SK-N-SH treated with all-trans-retinoic acid at 6 μM for 48 hours (cell line): ENCODE data around the gene MFSD11.
"Not testable (repeated sequence)": the region's sequence is repeated elsewhere in the genome, so short reads cannot be mapped to it uniquely, and the experiment has no call there.

Experiments used
- ATAC-seq: fragments of 200-7000 bp; cut with Tn5 transposase; 3 replicates; pipeline ENCODE4 v1.9.1; 2020; ENCODE audit warnings: mild to moderate bottlenecking, moderate library complexity
- ARNTL ChIP-seq: fragments of 450-650 bp; formaldehyde crosslinking; IDR thresholded peaks from 2 replicates; pipeline ENCODE4 v1.5.0; 2020; ENCODE audit warnings: low read depth, mild to moderate bottlenecking, moderate library complexity, borderline replicate concordance
- BACH2 ChIP-seq: fragments of 250-450 bp; sonication (Bioruptor Pico); IDR thresholded peaks from 2 replicates; pipeline ENCODE4 v1.9.0; 2021; ENCODE audit warnings: mild to moderate bottlenecking, borderline replicate concordance
- CSDC2 ChIP-seq: fragments of 250-450 bp; sonication (Bioruptor Pico); IDR thresholded peaks from 2 replicates; pipeline ENCODE4 v1.5.0; 2020; ENCODE audit warnings: mild to moderate bottlenecking, moderate library complexity
- ESRRG ChIP-seq: fragments of 250-450 bp; sonication (Bioruptor Pico); IDR thresholded peaks from 2 replicates; pipeline ENCODE4 v1.6.1; 2021; ENCODE audit warnings: mild to moderate bottlenecking
- GLIS3 ChIP-seq: fragments of 250-450 bp; sonication (Bioruptor Pico); IDR thresholded peaks from 2 replicates; pipeline ENCODE4 v1.5.0; 2020; ENCODE audit warnings: mild to moderate bottlenecking, moderate library complexity
- ISL1 ChIP-seq: fragments of 250-450 bp; sonication (Bioruptor Pico); IDR thresholded peaks from 2 replicates; pipeline ENCODE4 v2.1.2; 2022; ENCODE audit warnings: mild to moderate bottlenecking, moderate library complexity
- OSR1 ChIP-seq: fragments of 250-450 bp; sonication (Bioruptor Pico); IDR thresholded peaks from 2 replicates; pipeline ENCODE4 v1.8.0; 2022; ENCODE audit warnings: moderate library complexity, mild to moderate bottlenecking, inconsistent platforms
- PPARA ChIP-seq: fragments of 250-450 bp; sonication (Bioruptor Pico); IDR thresholded peaks from 2 replicates; pipeline ENCODE4 v1.5.0; 2020; ENCODE audit warnings: mild to moderate bottlenecking, borderline replicate concordance
- SNAI2 ChIP-seq: fragments of 250-450 bp; sonication (Bioruptor Pico); IDR thresholded peaks from 2 replicates; pipeline ENCODE4 v1.5.0; 2020; ENCODE audit warnings: mild to moderate bottlenecking, moderate library complexity
- TCF4 ChIP-seq: fragments of 250-450 bp; sonication (Bioruptor Pico); IDR thresholded peaks from 2 replicates; pipeline ENCODE4 v1.8.0; 2021; ENCODE audit warnings: mild to moderate bottlenecking, moderate library complexity, borderline replicate concordance
- ZC3H10 ChIP-seq: fragments of 250-450 bp; sonication (Bioruptor Pico); IDR thresholded peaks from 2 replicates; pipeline ENCODE4 v1.5.1; 2021; ENCODE audit warnings: mild to moderate bottlenecking, moderate library complexity
- ZFP3 ChIP-seq: fragments of 250-450 bp; sonication (Bioruptor Pico); IDR thresholded peaks from 2 replicates; pipeline ENCODE4 v1.5.0; 2020; ENCODE audit warnings: mild to moderate bottlenecking, moderate library complexity
- ZFP30 ChIP-seq: fragments of 450-650 bp; formaldehyde crosslinking; IDR thresholded peaks from 2 replicates; pipeline ENCODE4 v1.5.0; 2022; ENCODE audit warnings: mild to moderate bottlenecking, moderate library complexity
- TF ChIP-seq, protein P1 (sequence below): fragments of 250-450 bp; sonication (Bioruptor Pico); IDR thresholded peaks from 2 replicates; pipeline ENCODE4 v1.5.1; 2020; ENCODE audit warnings: low read depth, mild to moderate bottlenecking, moderate library complexity
- TF ChIP-seq, protein P2 (sequence below): fragments of 250-450 bp; sonication (Bioruptor Pico); IDR thresholded peaks from 2 replicates; pipeline ENCODE4 v1.5.1; 2021; ENCODE audit warnings: mild to moderate bottlenecking, moderate library complexity
- TF ChIP-seq, protein P3 (sequence below): fragments of 250-450 bp; sonication (Bioruptor Pico); IDR thresholded peaks from 2 replicates; pipeline ENCODE4 v1.8.0; 2020; ENCODE audit warnings: mild to moderate bottlenecking, moderate library complexity, borderline replicate concordance
- TF ChIP-seq, protein P4 (sequence below): fragments of 250-450 bp; sonication (Bioruptor Pico); IDR thresholded peaks from 2 replicates; pipeline ENCODE4 v1.5.0; 2020; ENCODE audit warnings: mild to moderate bottlenecking, moderate library complexity

The MFSD11 gene

DNA sequence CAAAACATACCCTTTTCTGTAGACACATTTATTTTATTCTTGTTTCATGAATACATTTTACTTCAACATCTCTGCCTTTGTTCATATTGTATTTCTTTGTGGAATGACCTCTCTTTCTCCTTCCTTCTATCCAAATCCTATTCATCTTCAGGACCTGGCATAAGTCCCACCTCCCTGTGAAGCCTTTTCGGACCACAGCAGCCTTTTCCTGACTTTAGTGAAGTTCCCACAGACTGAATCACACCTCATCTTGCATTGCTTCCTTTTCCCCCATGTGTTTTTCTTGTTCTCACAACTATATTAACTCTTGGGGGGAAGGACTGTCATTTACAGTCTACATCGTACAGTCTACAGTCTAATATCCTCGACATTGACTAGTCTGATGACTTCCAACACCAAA is 58.2 kb downstream of the MFSD11 start:
- TF ChIP-seq ARNTL (CRISPR knock-in tag) = no peak
- TF ChIP-seq TCF4 (CRISPR knock-in tag) = no peak
- TF ChIP-seq PPARA (CRISPR knock-in tag) = no peak
- TF ChIP-seq CSDC2 (CRISPR knock-in tag) = no peak
- TF ChIP-seq, protein P1, sequence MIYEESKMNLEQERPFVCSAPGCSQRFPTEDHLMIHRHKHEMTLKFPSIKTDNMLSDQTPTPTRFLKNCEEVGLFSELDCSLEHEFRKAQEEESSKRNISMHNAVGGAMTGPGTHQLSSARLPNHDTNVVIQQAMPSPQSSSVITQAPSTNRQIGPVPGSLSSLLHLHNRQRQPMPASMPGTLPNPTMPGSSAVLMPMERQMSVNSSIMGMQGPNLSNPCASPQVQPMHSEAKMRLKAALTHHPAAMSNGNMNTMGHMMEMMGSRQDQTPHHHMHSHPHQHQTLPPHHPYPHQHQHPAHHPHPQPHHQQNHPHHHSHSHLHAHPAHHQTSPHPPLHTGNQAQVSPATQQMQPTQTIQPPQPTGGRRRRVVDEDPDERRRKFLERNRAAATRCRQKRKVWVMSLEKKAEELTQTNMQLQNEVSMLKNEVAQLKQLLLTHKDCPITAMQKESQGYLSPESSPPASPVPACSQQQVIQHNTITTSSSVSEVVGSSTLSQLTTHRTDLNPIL (CRISPR knock-in tag) = no peak
- TF ChIP-seq, protein P2, sequence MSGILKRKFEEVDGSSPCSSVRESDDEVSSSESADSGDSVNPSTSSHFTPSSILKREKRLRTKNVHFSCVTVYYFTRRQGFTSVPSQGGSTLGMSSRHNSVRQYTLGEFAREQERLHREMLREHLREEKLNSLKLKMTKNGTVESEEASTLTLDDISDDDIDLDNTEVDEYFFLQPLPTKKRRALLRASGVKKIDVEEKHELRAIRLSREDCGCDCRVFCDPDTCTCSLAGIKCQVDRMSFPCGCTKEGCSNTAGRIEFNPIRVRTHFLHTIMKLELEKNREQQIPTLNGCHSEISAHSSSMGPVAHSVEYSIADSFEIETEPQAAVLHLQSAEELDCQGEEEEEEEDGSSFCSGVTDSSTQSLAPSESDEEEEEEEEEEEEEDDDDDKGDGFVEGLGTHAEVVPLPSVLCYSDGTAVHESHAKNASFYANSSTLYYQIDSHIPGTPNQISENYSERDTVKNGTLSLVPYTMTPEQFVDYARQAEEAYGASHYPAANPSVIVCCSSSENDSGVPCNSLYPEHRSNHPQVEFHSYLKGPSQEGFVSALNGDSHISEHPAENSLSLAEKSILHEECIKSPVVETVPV (CRISPR knock-in tag) = no peak
- no peak for TF ChIP-seq BACH2 (CRISPR knock-in tag)
- TF ChIP-seq GLIS3 (CRISPR knock-in tag) = no peak
- TF ChIP-seq, protein P3, sequence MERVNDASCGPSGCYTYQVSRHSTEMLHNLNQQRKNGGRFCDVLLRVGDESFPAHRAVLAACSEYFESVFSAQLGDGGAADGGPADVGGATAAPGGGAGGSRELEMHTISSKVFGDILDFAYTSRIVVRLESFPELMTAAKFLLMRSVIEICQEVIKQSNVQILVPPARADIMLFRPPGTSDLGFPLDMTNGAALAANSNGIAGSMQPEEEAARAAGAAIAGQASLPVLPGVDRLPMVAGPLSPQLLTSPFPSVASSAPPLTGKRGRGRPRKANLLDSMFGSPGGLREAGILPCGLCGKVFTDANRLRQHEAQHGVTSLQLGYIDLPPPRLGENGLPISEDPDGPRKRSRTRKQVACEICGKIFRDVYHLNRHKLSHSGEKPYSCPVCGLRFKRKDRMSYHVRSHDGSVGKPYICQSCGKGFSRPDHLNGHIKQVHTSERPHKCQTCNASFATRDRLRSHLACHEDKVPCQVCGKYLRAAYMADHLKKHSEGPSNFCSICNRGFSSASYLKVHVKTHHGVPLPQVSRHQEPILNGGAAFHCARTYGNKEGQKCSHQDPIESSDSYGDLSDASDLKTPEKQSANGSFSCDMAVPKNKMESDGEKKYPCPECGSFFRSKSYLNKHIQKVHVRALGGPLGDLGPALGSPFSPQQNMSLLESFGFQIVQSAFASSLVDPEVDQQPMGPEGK (CRISPR knock-in tag) = no peak
- no peak for TF ChIP-seq ISL1 (CRISPR knock-in tag)
- no peak for ATAC-seq

DNA sequence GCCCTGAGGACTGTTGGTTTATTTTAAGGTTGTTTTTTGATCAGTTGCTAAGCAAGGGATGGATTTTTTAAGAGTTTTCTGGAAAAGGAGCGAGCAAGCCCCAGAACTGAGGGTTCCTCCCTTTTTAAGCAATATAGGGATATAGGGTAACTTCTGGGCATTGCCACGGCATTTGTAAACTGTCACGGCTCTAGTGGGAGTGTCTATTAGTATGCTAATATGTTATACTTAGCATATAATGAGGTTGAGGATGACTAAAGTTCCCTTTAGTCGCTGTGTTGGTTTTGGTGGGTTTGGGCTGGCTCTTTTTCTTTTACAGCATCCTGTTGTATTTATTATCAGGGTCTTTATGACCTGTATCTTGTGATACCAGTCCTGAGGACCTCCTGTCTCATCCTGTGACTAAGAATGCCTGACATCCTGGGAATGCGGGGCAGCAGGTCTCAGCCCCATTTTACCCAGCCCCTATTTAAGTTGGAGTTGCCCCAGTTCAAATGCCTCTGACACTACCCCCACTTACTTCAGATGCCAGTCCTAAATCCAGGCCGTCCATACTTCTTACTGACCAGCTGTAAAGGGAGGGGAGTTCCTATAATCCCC is 59.4 kb downstream of the MFSD11 start:
- no peak for TF ChIP-seq ZFP30 (CRISPR knock-in tag)
- ATAC-seq = no peak

DNA sequence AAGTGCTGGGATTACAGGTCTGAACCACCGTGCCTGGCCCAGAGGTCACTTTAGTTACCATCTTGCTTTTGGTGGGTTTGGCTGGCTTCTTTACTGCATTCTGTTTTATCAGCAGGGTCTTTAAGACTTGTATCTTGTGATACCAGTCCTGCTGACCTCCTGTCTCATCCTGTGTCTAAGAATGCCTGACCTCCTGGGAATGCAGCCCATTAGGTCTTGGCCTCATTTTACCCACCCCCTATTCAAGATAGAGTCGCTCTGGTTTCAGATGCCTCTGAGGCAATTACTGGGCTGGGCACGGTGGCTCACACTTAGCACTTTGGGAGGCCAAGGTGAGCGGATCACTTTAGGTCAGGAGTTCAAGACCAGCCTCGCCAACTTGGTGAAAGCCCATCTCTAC is 63.8 kb downstream of the MFSD11 start:
- TF ChIP-seq ESRRG (no peak), ISL1 (CRISPR knock-in tag) (no peak), SNAI2 (CRISPR knock-in tag) (no peak), ZFP3 (no peak), OSR1 (no peak), TCF4 (CRISPR knock-in tag) (no peak), ZC3H10 (no peak)
- TF ChIP-seq, protein P1 (CRISPR knock-in tag) = no peak
- TF ChIP-seq, protein P4, sequence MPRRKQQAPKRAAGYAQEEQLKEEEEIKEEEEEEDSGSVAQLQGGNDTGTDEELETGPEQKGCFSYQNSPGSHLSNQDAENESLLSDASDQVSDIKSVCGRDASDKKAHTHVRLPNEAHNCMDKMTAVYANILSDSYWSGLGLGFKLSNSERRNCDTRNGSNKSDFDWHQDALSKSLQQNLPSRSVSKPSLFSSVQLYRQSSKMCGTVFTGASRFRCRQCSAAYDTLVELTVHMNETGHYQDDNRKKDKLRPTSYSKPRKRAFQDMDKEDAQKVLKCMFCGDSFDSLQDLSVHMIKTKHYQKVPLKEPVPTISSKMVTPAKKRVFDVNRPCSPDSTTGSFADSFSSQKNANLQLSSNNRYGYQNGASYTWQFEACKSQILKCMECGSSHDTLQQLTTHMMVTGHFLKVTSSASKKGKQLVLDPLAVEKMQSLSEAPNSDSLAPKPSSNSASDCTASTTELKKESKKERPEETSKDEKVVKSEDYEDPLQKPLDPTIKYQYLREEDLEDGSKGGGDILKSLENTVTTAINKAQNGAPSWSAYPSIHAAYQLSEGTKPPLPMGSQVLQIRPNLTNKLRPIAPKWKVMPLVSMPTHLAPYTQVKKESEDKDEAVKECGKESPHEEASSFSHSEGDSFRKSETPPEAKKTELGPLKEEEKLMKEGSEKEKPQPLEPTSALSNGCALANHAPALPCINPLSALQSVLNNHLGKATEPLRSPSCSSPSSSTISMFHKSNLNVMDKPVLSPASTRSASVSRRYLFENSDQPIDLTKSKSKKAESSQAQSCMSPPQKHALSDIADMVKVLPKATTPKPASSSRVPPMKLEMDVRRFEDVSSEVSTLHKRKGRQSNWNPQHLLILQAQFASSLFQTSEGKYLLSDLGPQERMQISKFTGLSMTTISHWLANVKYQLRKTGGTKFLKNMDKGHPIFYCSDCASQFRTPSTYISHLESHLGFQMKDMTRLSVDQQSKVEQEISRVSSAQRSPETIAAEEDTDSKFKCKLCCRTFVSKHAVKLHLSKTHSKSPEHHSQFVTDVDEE (CRISPR knock-in tag) = no peak
- ATAC-seq = no peak

DNA sequence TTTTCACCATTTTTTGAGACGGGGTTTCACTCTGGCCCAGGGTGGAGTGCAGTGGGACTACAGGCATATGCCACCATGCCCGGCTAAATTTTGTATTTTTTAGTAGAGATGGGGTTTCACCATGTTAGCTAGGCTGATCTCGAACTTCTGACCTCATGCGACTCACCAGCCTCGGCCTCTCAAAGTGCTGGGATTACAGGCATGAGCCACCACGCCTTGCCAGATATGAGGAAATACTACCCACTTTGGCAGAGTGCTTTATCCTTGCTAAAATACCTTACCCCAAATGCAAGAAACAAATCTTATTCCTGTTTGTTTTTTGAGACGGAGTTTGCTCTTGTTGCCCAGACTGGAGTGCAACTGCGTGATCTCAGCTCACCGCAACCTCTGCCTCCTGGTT is 67.4 kb downstream of the MFSD11 start:
- peak; percentile 40; the same call in 1 of the 3 replicates for ATAC-seq
- TF ChIP-seq TCF4 (CRISPR knock-in tag) (no peak), OSR1 (no peak), GLIS3 (CRISPR knock-in tag) (no peak), ZC3H10 (no peak)
- TF ChIP-seq, protein P4 (CRISPR knock-in tag) = no peak

DNA sequence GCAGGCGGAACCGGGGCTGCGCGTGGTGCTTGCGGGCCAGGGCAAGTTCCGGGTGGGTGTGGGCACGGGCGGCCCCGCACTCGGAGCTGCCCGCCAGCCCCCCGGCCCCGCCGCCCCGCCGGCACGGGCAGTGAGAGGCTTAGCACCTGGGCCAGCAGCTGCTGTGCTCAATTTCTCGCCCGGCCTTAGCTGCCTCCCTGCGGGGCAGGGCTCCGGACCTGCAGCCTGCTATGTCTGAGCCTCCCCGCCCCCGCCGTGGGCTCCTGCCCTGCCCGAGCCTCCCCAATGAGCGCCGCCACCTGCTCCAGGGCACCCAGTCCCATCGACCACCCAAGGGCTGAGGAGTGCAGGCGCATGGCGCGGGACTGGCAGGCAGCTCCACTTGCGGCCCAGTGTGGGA is 68.2 kb downstream of the MFSD11 start:
- ATAC-seq = not testable (repeated sequence)

DNA sequence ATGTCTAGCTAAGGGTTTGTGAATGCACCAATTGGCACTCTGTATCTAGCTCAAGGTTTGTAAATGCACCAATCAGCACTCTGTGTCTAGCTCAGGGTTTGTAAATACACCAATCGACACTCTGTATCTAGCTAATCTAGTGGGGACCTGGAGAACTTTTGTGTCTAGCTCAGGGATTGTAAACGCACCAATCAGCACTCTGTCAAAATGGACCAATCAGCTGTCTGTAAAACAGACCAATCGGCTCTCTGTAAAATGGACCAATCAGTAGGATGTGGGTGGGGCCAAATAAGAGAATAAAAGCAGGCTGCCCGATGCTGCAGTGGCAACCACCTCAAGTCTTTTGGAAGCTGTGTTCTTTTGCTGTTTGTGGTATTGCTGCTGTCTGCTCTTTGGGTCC is 68.8 kb downstream of the MFSD11 start:
- not testable (repeated sequence) for ATAC-seq
